DMS153 treated with DMSO at 0.1 percent for 48 hours (cell line): ENCODE results near the gene IVL.

Source experiments
- DNase-seq: peaks from one replicate; lab custom pipeline; 2025; ENCODE audit not compliant: unreplicated experiment; lab: John Stamatoyannopoulos, UW

IVL gene, protein sequence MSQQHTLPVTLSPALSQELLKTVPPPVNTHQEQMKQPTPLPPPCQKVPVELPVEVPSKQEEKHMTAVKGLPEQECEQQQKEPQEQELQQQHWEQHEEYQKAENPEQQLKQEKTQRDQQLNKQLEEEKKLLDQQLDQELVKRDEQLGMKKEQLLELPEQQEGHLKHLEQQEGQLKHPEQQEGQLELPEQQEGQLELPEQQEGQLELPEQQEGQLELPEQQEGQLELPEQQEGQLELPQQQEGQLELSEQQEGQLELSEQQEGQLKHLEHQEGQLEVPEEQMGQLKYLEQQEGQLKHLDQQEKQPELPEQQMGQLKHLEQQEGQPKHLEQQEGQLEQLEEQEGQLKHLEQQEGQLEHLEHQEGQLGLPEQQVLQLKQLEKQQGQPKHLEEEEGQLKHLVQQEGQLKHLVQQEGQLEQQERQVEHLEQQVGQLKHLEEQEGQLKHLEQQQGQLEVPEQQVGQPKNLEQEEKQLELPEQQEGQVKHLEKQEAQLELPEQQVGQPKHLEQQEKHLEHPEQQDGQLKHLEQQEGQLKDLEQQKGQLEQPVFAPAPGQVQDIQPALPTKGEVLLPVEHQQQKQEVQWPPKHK

DNA sequence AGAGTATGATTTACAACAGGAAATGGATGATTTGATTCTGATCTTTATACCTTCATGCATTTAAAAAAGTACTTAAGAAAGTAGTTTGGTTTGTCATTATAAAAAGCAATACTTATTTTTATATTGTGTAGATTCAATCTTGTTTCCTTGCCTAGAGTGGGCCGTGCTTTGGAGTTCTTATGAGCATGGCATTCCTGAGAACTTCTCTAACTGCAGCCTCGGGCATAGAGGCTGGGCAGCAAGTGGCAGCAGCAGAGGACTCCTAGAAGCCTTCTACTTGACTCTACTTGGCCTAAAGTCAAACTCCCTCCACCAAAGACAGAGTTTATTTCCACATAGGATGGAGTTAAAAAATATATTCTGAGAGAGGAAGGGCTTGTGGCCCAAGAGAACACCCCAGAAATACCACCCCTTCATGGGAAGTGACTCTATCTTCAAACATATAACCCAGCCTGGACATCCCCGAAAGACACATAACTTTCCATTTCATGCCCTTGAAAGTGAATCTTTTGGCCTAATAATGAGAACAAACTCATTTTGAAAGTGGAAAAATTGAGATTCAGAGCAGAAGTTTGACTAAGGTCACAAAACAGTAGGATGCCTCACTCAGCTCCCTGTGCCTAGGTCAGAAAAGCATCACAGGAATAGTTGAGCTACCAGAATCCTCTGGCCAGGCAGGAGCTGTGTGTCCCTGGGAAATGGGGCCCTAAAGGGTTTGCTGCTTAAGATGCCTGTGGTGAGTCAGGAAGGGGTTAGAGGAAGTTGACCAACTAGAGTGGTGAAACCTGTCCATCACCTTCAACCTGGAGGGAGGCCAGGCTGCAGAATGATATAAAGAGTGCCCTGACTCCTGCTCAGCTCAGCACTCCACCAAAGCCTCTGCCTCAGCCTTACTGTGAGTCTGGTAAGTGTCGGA lies at the start of gene IVL:
Gene IVL (plus strand): TSS at position 861 of the 916 bp plus-strand sequence. CDS start 1,252 bp downstream, outside the sequence.
- DNase-seq = no peak

DNA sequence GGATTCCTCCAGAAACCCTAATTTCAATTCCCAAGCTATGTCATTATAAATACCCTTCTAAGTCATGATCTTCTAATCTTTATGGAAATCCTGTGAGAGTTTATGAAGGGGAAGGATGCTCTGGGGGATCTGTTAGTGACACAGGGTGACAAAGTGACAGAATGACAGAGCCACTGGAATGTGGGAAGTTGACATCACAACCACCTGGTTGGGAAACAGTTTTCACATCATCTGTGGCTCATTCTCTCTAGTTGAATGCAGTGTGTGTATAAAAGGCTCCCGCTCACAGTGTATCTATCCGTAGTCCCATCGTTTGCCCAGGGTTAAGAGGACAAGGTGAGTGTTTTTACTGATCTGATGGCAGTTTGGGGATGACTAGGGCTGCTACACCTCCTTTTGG lies 48.6 kb upstream of the IVL start, which contains the start of gene LCE7A:
Gene LCE7A (plus strand): TSS at position 301 of the 400 bp plus-strand sequence. CDS start 702 bp downstream, outside the sequence.
- no peak for DNase-seq

DNA sequence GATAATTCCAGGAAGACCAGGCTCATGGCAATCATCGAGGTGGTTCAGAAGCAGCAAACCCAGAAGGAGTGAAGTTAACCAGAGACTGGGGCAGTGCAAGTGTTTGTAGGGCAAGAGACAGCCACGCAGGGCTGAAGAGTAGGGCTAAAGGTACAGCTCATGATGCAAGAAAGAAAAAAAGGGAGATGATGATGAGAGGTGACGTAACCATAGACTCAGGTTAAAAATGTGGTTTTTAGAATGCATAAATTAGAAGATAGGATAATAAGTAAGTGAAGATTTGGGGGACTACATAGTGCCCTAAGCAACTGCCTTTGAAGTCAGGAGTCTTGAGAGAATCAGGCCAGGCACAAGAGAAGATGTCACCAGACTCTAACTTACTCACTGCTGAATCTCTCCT lies 48.2 kb upstream of the IVL start:
- no peak for DNase-seq

DNA sequence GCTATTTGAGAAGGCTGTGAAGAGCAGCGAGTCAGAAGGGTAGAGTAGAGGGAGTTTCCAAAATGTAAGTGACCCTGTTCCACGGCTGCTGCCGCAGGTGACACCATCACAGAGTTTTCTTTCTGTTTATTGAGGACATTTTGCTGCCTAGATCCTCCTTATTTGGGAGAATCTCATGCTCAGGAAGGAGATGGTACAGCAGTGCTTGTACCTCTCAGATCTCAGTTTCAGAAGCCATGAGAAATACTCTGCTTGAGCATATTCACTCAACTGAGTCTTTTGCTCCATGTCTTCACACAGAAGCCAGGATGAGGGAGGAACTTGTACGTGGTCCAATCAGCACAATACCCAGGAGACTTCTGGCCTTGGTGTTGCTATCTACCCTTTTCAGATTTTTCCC lies 47.0 kb upstream of the IVL start:
- DNase-seq = no peak

DNA sequence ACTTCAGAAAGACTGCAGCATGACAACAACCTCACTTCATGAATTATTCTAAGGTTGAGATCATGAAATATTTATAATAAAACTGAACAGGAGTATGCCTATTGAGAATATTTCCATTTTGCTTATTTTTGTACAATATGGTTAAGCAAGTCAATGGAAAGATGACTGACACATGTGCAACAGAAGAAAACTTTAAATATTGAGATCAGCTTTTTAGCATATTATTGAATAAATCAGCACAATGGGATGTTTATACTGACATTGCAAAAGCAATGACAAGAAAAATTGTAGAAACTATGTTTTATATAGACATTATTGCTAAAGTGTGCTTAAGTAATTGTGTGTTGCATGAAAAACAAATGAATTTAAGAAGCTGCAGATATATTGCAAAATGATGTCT lies 43.9 kb upstream of the IVL start:
- DNase-seq = no peak

DNA sequence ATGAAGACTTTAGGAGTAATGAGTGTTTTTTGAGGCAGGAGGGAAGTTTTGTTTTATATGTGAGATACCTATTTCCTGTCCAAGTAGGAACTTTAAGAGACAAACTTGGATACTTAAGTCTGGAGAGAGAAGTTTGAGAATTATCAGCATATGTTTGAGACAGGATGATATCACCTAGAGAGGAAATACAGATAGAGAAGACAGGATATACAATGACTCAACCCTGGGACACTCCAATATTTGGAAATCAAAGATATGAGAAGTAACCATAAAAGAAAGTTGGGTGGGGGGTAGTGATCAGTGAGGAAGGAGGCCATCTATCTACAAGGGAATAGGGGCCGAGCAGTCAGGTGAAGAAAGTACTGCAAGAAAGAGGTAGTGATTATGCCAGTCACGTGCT lies 42.0 kb upstream of the IVL start:
- DNase-seq = no peak

DNA sequence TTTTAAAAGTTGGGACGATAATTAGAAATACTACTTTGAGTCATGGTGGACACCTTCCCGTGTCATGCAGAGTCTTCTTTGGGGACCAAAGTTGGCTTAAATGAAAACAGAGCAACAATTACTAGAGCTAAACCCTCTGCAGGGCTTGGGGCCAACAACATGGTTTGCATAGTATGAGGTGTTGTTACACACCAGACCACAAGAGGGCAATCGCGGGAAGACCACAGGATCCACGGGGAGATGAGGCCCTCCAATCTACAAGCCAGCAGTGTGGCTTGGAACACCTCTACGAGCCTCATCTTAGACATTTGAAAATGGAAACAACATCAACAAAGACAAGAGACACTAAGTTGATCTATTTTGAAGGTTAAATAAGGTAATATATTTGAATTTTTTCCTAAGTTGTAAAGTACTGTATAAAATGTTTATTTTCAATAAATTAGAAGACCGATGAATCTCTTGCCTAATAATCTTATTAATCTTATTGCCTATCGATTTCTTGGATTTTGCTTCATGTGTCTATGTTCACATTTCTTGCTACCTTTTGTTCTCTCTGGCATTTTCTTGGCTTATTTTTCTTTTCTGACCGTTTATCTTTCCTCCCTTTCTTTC lies 38.4 kb upstream of the IVL start:
- DNase-seq = peak; percentile 86

DNA sequence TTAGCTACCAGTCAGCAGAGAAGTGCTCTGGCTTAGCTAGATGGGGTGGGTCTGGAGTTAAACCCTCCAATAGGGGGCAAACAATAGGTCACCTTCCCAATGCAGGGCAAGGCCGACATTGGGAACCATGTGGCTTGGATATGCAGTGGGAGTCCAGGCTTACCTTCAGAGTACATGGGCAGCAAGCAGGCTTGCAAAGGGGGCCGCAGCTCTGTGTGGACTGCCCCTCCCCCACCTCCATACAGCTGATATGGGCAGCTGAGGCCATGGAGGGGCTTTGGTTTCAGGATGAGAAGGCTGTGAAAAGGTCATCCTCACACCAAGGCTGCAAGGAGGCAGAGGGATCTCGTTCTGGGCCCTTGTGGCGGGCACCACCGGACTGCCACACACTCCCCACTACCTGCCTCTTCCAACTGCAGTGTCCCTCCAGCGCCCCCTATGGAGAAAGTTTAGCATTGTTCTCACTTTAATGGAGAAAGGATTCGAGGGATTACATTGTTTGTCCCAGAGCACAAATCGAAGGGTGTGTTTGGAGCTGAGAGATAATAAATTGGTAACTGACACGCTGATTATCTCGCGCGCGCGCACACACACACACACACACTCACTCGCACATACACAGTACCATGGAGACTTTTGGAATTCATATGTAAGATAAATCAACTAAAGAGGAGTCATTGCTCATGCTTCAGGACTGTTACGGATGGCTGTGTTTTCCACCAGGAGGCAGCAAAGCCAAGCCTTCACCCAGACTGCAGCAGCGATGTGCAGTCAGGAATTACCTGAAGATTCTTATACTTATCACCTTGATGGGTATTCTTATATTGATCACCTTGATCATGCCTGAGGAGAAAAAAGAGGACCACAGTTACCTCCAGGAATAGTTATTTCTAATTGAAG lies 37.3 kb upstream of the IVL start:
- no peak for DNase-seq

DNA sequence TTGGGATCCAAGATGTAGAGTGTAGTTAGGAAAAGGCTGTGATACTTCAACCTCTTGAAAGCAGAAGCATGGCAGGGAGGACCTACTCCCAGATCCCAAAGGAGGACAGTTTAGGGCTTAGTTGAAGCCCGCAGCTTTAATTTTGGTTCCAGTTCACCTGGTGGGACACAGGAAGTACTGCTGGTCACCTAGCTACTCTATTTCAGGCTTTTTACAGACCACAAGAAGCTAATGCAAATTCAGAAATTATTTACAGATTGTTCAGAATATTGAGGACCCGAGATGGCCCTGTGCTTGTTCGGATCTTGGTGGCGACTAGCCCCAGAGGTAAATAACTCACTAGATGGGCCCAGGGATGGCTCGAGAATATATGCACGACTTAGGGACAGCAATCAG lies 36.6 kb upstream of the IVL start:
- no peak for DNase-seq

DNA sequence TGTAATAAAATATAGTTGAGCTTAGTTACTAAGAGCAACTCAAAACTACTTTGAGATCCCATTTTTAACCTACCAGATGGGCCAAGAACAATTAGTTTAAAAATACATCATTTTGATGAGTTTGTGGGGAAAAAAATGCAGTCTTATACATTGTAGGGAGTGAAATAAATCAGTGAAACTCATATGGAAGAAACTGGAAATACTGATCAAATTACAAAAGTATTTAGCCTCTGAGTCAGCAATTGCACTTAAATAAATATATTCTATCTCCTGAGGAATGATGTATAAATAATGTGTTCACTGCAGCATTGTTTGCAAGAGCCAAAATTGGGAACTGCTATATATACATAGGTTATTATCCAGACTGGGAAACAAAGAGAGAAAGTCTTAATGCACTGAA lies 34.9 kb upstream of the IVL start:
- no peak for DNase-seq

DNA sequence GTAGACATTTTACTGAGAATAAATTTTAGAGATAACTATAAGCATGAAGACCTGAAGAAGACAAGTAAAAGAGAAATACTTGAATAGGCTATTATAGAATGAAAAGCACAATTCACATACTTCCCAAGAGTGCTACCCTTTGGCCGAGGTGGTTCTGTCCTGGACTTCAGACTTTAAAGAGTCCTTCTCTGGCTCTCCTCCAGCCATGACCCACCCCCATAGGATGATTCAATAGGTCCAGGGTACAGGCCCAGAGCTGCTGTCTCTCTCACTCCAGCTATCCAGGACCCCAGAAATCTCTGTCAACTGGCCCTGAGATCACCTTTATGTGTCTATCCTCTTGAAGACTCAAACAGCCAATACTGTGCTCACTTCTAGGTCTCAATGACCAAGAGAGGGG lies 31.5 kb upstream of the IVL start:
- no peak for DNase-seq

DNA sequence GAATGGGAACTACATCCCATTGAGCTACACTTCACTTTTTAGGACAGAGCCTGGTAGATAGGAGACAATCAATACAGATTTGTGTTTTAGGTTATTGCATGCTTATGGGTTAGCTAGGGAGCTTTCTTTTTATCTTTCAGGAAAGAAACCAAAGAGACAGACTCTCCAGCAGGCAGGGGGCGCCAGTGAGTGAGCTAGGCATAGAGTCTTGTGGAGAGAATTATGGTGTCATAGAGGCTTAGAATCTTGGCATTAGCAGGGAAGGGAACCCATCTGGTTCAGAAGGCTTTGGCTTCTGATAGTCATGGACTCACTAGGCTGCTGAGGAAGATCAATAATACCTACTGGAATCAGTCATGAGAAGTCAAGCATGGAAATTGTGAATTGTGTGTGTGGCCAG lies 30.3 kb upstream of the IVL start, which contains the start of gene SMCP:
Gene SMCP (plus strand): TSS at position 281 of the 400 bp plus-strand sequence. CDS start 6,101 bp downstream, outside the sequence.
- no peak for DNase-seq

DNA sequence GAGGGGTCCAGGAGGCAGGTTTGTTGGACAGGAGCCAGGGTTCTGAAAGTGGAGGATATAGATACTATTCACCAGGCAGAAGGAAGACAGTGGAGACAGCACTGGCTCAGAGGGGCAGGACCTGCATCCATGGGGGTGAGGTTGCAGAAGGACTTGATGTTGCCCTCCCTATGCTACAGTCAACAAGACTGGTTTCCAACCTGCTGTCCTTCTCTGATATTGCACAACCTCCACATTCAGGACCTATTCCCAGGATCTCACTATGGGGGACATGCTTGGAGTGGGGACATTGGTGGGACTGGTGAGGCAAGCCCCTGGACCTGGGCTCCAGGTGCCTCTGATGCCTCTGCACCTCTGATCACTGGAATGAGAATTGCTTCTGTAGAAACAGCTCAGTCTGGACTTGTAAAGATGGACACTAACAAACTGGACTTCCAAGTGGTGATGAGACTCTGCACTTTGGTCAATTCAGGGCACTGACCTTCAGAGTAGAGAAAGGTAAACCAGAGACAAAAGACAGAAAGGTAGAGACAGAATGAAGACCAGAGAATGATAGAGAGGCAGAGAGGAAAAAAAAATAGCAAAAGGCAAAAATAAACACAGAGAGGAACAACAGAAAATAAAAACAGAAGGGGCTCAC lies 28.7 kb upstream of the IVL start:
- no peak for DNase-seq

DNA sequence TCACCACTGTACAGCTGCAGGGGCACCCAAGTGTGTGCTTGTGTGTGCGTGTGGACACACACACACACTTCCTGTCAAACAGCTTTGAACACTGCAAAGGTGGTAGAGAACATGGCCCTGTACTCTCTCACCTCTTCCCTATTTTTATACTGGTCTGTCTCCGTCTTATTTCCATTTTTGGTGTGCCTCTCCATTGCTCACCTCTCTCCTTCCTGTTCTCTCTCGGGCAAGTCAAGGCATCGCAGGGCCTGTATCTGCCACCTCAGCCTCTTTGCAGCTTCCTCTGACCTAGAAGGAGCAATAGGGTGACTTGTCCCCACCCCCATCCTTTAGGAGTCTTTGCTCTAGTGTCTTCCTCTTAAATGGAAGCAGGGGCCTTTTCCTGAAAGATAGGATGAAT lies 28.0 kb upstream of the IVL start:
- DNase-seq = no peak

DNA sequence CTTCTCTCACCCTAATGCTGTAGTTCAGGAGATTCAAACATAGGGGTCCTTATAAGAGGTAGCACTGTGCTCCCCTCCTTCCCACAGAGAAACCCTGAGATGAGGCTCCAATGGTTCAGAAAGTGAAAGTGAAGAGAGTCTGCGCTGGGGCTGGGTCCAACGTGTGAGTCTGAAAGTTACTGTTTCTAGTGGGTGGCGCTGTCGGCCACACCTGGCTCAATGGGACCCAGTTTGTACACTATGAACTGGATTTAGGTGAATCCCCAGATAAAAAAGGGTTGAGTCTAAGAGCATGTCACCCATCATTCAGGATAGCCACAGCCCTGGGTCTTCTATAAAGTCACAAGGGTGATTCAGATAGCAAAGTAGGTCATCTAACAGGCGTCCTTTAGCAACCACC lies 27.4 kb upstream of the IVL start:
- no peak for DNase-seq

DNA sequence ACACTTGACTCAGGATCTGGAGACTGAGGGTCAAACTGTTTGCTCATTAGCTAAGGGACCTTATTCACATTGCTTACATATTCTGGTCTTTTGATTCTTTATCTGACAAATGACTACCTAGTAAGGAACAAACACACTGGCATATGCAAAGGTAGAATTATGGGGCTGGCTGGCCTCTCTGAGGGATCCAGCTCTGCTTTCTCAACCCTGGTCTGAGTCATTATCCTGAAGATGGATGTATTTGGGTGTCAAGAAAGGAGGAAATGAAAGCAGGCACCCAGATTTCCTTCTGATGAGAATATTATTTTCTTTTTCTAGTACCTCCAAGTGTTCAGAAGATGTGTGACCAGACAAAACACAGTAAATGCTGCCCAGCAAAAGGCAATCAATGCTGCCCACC lies 24.3 kb upstream of the IVL start:
- DNase-seq = no peak

DNA sequence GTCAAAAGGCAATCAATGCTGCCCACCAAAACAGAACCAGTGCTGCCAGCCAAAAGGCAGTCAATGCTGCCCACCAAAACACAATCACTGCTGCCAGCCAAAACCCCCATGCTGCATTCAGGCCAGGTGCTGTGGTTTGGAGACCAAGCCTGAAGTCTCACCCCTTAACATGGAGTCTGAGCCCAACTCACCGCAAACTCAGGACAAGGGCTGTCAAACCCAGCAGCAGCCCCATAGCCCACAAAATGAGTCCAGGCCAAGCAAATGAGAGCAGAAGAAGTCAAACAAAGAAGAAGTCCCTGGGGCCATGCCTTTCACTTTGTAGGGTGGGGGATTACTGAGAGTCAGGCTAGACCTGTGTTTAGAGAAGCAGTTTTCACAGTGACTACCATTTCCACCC lies 23.8 kb upstream of the IVL start:
- DNase-seq = no peak

DNA sequence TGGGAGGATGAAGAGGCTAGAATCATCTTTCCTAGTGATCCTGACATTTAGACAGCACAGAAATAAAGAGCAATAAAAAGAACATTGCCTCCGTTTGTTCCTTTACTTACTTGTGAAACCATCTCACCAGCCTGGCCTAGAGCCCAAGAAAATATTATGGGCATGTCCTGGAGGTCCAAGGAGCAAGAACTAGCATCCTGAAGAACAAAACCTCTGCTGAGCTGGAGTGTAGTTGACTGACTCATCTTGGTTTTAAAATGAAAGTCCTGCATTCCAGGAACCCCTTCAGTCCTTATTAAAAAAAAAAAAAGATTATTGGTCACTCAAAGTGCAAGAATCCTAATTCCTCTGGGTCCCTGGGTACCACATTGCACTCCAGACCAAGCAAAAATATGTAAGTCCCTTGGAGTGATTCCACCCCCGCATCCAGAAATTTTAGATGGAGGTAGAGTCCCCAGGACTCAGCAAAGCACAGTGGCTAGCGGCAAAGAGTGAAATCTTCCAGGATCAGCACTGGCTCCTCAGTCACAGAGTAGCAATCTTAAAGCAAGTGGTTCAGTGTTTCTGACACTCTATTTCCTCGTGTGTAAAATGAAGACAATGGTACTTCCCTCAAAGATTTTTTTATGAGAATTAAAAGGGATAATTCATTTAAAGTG lies 23.3 kb upstream of the IVL start:
- no peak for DNase-seq

DNA sequence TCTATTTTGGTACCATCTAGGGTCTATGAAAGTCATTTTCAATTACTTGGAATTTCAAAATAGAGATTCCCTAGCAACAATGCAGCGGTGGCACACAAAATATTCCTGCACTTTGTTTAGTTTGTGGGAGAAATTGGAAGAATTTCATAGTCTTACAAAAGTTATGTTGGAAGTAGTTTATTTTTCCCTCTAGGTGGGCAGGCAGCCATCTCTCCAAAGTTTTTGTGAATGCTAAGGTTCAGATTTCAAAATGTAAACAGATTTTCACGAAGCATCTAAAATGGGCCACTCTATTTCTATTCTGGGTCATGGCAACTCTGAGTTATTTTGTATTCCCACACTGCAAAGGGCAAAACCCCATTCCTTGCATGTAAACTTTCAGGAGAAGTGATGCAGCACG lies 22.3 kb upstream of the IVL start:
- no peak for DNase-seq
